GM13977 (cell line): ENCODE data around the gene PDE4B.

Source experiments
- DNase-seq: peaks from one replicate; pipeline ENCODE4 v3.0.0; 2012; ENCODE audit warnings: low spot score
- in situ Hi-C: fragments of 300-500 bp; cut with MboI; formaldehyde crosslinking; loops from one replicate; pipeline ENCODE4 v1.12.0; 2022; ENCODE audit warnings: low sequenced_read_pairs, low pct_unique_long_range_greater_than_20kb, mixed read lengths, inconsistent platforms; ENCODE audit not compliant: unreplicated experiment
- TF ChIP-seq, protein P1 (sequence below): IDR thresholded peaks from 2 replicates; pipeline ENCODE4 v1.5.1; 2012; ENCODE audit warnings: mild to moderate bottlenecking, control low read depth; ENCODE audit not compliant: insufficient read depth; ENCODE audit errors: extremely low read depth, missing control alignments

PDE4B gene

DNA sequence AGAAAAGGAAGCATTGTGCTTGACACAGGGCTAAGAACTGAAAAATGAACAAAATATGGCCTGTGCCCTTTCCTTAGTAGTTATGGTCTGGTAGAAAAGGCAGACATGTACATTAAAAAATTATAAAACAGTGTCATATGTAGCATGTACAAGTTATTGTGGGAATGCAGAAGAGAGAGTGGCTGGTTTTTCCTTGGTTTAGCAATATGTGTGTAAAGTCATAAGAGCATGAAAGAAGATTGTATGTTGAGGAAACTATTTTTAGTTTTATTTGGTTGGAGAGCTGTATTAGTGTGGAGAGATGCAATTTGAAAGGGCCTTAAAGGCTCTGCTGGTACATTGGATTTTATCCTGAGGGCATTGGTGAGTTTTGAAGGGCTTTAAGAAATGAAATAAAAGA lies 145.8 kb downstream of the PDE4B start:
- TF ChIP-seq, protein P1, sequence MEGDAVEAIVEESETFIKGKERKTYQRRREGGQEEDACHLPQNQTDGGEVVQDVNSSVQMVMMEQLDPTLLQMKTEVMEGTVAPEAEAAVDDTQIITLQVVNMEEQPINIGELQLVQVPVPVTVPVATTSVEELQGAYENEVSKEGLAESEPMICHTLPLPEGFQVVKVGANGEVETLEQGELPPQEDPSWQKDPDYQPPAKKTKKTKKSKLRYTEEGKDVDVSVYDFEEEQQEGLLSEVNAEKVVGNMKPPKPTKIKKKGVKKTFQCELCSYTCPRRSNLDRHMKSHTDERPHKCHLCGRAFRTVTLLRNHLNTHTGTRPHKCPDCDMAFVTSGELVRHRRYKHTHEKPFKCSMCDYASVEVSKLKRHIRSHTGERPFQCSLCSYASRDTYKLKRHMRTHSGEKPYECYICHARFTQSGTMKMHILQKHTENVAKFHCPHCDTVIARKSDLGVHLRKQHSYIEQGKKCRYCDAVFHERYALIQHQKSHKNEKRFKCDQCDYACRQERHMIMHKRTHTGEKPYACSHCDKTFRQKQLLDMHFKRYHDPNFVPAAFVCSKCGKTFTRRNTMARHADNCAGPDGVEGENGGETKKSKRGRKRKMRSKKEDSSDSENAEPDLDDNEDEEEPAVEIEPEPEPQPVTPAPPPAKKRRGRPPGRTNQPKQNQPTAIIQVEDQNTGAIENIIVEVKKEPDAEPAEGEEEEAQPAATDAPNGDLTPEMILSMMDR: no peak
- DNase-seq: no peak
- in situ Hi-C loops: no loop called here

DNA sequence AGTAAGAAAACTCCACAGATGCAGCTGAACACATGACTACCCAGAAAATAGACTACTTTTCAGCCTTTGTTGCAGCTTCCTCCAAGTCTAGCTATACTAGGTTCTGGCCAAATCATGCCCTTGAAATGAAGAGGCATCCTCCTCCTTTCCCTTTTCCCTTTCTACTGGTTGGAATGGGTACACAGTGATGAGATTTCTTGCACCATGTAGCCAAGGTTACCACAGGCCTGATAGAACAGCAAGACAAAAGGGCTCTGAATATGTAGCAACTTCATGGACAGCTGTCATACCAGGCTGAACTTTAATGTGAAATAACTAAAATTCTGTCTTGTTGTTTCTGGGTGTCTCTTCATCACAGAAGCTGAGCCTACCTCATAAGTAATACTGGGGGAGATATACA lies 146.5 kb downstream of the PDE4B start:
- DNase-seq: no peak
- in situ Hi-C loops: no loop called here
- TF ChIP-seq, protein P1: no peak

DNA sequence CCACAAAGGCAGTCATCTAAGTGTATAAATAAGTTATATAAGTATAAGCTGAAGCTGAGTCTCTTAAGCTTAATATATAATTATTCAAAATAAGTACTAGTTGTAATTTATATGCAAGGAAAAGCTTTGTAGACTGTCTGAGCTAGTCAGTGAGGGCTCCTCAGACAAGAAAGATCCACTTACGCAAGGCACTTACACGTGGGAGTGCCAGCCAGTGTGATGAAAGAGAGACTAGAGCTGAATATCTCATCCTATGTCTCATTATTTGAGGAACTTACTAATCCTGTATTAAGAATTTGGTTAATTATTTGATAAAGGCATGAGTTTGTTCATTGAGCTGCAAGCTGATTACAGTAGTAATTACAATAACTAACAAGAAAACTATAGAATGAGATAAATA lies 146.9 kb downstream of the PDE4B start:
- DNase-seq: no peak
- in situ Hi-C loops: no loop called here
- TF ChIP-seq, protein P1: no peak

DNA sequence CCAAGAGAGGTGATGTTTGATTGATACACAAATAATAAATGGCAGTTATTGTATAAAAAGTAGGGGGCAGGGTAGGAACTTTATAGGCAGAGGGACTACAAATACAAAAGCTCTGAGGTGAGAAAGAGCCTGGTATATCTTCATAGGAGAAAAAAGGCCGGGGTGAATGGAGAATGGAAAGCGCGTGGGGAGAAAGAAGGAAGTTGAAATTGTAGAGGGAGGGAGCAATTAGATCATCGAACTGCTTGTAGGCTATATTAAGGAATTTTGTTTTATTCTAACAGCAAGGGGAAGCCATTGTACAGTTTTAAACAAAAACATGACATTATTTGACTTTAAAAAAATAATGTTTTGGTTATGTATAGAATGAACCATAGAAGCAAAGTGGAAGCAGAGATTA lies 147.4 kb downstream of the PDE4B start:
- no peak for DNase-seq

DNA sequence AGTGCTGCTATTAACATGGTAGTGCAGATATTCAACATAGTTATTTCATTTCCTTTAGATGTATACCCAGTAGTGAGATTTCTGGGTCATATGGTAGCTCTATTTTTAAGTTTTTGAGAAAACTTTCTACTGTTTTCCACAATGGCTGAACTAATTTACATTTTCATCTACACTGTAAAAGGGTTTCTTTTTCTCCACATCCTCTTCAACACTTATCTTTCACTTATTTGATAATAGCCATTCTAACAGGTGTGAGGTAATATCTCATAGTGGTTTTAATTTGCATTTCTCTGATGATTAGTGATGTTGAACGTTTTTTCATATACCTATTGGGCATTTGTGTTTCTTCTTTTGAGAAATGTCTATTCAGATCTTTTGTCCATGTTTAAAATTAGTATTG lies 149.8 kb downstream of the PDE4B start:
- TF ChIP-seq, protein P1: no peak
- DNase-seq: no peak
- in situ Hi-C loops: no loop called here

More for the DNA sequence above, 147.4 kb downstream of the PDE4B start:
- in situ Hi-C loops: no loop called here
- TF ChIP-seq, protein P1: no peak

DNA sequence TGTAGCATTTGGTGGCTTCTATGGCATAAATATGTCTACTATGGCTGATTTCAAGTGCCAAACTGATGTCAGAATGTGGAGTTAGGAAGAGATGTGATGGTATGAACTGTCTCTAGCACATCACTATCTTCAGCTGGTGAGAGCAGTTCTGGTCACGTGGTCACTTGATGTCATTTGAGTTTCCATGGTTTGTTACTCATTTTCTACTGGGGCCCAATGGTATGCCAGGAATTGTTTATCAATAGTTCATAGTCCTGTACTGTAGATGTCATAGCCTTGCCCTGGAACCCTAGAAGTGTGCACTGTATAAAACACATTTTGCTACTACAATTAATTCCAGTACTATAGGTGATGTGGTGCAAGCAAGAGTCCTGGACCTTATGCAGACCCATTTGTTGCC lies 153.7 kb downstream of the PDE4B start:
- in situ Hi-C loops: no loop called here
- TF ChIP-seq, protein P1: no peak
- DNase-seq: no peak

DNA sequence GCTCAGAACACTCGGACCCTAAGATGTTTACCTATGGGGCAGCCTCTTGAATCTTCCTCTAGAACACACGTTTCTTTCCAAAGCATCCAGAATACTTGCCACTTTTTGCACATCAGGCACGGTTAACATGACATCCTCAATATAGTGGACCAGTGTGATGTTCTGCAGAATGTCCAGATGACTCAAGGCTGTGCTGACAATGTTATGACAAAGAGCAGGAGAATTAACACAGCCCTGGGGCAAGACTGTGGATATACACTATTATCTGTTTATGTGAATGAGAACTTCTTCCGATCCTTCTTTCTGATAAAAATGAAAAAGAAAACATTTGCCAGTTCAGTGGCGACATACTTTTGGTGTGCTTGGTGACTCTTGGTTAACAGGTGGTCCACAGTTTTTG lies 154.3 kb downstream of the PDE4B start:
- in situ Hi-C loops: no loop called here
- TF ChIP-seq, protein P1: no peak
- DNase-seq: no peak
